Right renal cortex interstitium (tissue), 3 donors: ENCODE results near the gene PLCD3. TPM values are rescaled to one million over a fixed set of nuclear protein-coding genes. Genes with fewer than 3 reads are reported as not detected.

Experiments
- DNase-seq, 3 donors: peaks; one replicate each; pipeline ENCODE4 v3.0.0-alpha.2; 2013; ENCODE audit warnings: low read depth in 3 of 3, low spot score in 2 of 3
- polyA plus RNA-seq, 3 donors: library from polyadenylated mRNA; unstranded; fragments of 120-200 nt; gene quantifications; one replicate each; pipeline ENCODE4 v1.2.1, GENCODE V29; 2013; ENCODE audit not compliant: insufficient read length in 3 of 3

PLCD3 gene
- polyA plus RNA-seq, 3 donors = 18.7 to 24.9 (median 23.0) TPM

DNA sequence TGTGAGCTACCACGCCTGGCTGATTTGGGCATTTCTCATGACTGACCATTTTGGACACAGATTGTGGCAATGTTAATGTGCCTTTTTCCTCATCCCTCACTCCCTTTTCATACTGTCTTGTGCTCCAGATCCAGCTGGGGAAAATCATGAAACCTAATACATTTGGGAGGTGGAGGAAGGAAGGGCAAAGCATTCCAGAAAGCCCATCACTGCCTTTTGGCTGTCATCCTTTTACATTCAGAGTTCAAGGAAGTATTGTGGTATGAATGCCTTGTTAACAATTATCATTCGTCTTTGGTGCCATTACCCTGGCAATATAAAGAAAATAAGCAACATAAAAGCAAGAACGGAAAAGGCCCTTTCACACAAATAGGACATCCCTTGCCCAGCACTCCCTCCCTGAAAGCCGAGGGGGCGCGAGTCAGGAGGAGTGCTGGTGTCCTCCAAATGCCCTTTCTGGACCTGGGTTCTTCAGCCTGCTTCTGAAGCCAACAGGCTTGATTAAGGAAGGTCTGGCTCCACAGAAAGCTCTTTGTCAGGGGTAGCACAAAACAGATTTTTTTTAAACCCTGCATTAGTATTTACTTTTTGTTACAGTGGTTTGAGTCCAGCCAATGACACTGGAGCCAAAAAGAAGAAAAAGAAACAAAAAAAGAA lies 51.1 kb downstream of the PLCD3 start:
- DNase-seq = no peak

GRCh38 chr17:45077643-45078042 lies 54.7 kb downstream of the PLCD3 start:
- no peak for DNase-seq

DNA sequence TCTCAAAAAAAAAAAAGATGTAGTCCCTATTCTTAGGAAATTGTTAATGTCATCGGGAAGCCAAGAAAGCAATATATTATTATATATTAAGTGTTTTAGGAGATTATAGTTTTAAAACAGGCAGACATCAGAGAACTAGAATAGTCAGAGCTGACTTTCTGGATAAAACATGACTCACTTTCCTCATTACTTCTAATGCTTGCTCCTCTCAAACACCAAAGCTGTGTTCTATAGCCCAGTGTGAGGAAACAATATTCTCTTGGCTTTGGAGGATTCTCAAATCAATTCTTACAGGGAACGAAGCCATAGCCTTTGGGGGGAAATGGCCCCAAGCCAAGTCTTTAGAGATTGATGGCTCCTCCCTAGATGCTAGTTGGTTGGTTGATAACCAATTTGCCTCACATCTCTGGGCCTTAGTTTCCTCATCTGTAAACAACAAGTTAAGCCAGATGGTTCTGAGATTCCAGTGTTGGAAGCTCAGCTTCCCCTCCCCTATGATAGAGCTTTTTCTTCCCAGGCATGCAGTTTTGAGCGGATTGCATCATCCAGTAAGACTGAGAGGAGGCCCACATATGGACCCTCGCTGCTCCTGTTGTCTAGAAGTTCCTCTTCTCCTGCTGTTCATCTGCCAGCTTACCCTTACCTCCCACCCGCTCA lies 58.8 kb downstream of the PLCD3 start:
- DNase-seq = no peak

DNA sequence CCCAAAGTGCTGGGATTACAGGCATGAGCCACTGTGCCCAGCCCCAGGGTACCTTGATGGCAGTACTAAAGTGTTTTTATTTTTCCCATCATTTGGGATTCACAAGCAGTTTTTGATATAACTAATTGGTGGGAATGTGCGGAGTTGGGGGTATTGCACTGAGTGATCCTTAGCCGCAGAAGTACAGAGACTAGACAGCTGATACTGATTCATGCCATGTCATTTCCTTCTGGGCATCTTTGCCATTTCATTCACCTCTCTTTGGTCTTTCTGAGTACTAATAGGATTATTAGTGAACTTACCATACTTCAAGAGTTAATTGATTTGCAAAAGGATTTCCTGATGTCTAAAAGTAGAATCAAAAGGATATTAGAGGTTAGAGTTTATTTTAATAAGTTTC lies 61.5 kb downstream of the PLCD3 start:
- DNase-seq = no peak

DNA sequence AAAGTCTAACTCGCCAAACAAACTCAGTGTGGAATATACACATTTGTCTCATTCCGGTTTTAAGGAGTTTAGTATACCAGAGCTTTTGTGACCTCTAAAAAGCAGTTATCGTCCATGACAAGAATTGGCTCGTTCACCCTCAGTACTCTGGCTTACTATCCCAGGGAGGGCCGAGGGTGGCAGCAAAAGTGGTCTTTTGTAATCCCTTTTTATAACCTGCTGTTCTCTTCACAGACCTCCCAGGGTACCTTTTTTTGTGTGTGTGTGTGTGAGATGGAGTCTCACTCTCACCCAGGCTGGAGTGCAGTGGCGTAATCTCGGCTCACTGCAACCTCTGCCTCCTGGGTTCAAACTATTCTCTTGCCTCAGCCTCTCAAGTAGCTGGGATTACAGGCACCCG lies 62.3 kb downstream of the PLCD3 start:
- no peak for DNase-seq

- no peak for DNase-seq
Measured at GRCh38 chr17:45067637-45068036, 64.7 kb downstream of the PLCD3 start.

- DNase-seq = no peak
Measured at GRCh38 chr17:45063198-45063597, 69.1 kb downstream of the PLCD3 start.

DNA sequence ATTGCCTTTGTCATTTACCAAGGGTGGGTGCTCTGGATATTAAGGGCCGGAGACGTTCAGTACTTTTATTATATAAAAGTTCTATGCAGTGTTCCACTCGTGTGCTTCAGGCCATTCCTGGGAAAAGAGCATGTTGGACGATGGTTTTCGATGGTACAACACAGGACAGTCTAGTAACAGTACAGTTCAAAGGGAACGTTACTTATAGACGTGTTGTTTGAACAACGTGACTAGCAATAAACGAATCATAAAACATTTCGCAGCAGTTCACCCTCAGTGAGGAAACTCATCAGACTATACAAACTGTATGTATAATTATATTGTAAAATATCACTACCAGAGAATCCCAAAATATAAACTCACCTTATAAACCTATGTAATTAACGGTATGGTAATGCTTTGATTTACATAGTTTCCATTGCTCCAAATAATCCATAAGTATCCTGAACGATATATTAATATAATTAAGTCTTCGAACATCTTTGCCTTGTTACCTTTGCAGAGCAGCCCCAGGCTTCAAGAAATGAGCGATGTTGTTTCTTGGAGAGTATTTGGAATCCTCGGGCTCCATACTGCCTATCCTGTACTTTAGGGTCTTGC lies 70.6 kb downstream of the PLCD3 start:
- DNase-seq = no peak

DNA sequence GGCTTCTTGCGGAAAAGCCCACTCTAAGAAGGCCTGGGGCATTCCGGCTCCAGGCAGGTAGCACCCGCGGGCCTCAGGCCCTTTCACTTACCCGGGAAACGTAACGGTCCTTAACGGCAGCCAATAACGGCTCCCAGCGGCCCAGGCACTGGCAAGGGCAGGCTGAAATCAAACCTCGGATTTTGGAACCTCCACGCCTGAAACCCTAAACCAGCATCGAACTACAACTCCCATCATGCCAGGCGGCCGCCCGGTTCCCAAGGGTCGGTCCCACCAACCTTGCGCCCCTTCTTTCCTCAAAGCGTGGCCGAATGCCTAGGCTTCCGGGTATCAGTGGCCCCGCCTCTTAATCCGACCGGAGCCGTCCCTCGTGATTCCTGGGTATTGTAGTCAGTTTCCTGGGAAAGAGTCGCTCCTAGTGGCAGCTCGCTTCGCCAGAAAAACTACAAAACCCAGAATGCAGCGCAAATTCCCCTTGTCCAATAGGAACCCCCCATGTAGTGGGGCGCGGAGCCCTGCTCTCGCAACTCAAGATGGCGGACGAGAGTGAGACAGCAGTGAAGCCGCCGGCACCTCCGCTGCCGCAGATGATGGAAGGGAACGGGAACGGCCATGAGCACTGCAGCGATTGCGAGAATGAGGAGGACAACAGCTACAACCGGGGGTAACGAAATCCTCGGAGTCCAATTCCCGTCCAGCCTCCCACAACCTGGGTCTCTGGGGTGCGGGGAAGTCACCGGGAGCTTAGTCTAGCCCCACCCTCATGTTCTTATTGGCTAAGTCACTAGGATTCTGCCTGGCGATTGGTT lies 71.3 kb downstream of the PLCD3 start, which contains the start of gene NMT1:
TSS of gene NMT1 (plus strand) at position 521 of the 809 bp plus-strand sequence. CDS start at position 534, 13 bp downstream.
- peak; percentile 99 to 100 (median 100) for DNase-seq

DNA sequence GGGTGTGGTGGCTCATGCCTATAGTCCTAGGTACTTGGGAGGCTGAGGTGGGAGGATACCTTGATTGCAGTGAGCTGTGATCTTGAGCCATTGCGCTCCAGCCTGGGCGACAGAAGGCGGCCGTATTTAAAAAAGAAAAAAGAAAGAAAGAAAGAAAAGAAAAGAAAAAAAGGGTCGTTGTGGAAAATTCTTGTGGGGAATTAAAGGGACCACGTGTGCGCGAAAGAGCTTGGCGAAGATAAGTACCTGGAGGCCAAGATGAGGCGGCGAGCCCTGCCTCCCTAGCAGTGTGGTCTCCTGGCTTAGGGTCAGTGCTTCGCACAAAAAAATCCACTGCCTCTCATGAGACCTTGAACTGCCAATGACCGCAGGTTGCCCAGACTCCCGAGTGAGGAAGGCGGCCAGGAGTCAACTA lies 71.9 kb downstream of the PLCD3 start:
- no peak for DNase-seq

Other genes with a start within 250 kb of the PLCD3 start
- 100 to 1,000 TPM; 124 to 134 (median 133) TPM for gene EFTUD2, start 233.1 kb downstream of the PLCD3 start, polyA plus RNA-seq
- gene GFAP, start 217.0 kb downstream of the PLCD3 start, polyA plus RNA-seq = 1 to 10 TPM in 1 of 3 donors, under 1 TPM in 2; 0.67 to 1.1 (median 0.89) TPM
- gene KIF18B, start 184.7 kb downstream of the PLCD3 start, polyA plus RNA-seq = 1 to 10 TPM; 9.0 to 9.7 (median 9.1) TPM
- 1 to 10 TPM; 1.3 to 2.4 (median 1.7) TPM for gene C1QL1, start 164.2 kb downstream of the PLCD3 start, polyA plus RNA-seq
- gene DCAKD, start 80.9 kb downstream of the PLCD3 start, polyA plus RNA-seq = 10 to 100 TPM; 41.7 to 52.5 (median 45.7) TPM
- gene NMT1, start 71.2 kb downstream of the PLCD3 start, polyA plus RNA-seq = 10 to 100 TPM; 70.6 to 73.6 (median 71.0) TPM
- 10 to 100 TPM; 10.5 to 11.5 (median 10.8) TPM for gene ACBD4, start 3.2 kb upstream of the PLCD3 start, polyA plus RNA-seq
- 10 to 100 TPM; 36.5 to 37.4 (median 37.0) TPM for gene HEXIM1, start 16.0 kb upstream of the PLCD3 start, polyA plus RNA-seq
- 10 to 100 TPM; 12.1 to 14.2 (median 12.7) TPM for gene HEXIM2, start 29.4 kb upstream of the PLCD3 start, polyA plus RNA-seq
- 1 to 10 TPM; 5.5 to 6.6 (median 5.7) TPM for gene FMNL1, start 89.4 kb upstream of the PLCD3 start, polyA plus RNA-seq
- under 1 TPM in 2 of 3 donors, not detected in 1; 0.08 to 0.16 TPM for gene SPATA32, start 129.6 kb upstream of the PLCD3 start, polyA plus RNA-seq
- gene MAP3K14, start 184.5 kb upstream of the PLCD3 start, polyA plus RNA-seq = 1 to 10 TPM; 4.3 to 5.4 (median 4.9) TPM